ENCODE results near the gene SPATA12.

- TF ChIP-seq CTCF (conservative IDR thresholded peaks at IDR 0.05; ENCODE audit: low read length): no peak
- no peak for TF ChIP-seq EZH2phosphoT487 (IDR thresholded peaks at IDR 0.05; ENCODE audit: borderline replicate concordance)
Measured at GRCh38 chr3:57081173-57081572, 20.7 kb downstream of the SPATA12 start.
